ENCODE results near the gene SPATA21. TPM values are rescaled to one million over a fixed set of nuclear protein-coding genes. Genes with fewer than 3 reads are reported as not detected.

Gene SPATA21
- total RNA-seq, 4 donors from 2014 or later, result not detected

DNA sequence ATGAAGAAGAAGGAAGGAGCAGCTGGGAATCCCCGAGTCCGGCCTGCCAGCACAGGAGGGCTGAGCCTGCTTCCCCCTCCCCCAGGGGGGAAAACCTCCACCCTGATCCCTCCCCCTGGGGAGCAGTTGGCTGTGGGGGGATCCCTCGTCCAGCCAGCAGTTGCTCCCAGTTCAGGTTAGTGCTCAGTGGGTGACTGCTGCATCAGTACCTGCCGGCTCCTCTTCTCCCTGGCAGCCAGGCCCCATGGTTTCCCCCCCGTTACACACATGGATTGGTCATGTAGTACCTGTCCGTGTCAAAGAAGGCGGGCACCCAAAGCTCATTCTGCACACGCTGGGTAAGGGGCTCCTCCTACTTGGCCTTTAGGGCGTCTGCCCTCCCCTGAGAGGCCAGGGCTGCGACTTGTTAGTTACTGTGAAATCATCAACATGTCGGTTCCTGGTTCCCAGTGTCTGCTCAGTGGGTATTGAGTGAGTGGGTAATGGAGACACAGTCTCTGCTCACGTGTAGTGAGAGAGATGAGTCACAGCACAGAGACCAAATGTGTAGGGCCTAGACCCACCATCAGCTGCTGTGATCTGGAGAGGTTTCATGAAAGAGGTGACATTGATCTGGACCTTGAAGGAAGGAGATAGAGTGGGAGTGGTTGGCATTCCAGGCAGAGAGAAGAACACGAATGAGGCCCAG, 14.8 kb upstream of the SPATA21 start:
- Histone ChIP-seq H3K4me3 (no peak overlapping the region), H3K4me1 (no peaks in the 10 kb centered on the region), H3K9me3 (no peaks in the 10 kb centered on the region), H3K27me3 (no peaks in the 10 kb centered on the region), H3K36me3 (peaks cover 98% of the 10 kb centered on the region), H3K27ac (no peak overlapping the region)
- TF ChIP-seq POLR2A (IDR thresholded peaks at IDR 0.05), result no peak
- no peak for TF ChIP-seq POLR2AphosphoS5 (IDR thresholded peaks at IDR 0.05)
- TF ChIP-seq EP300 (IDR thresholded peaks at IDR 0.05), result no peak
- TF ChIP-seq, protein P1, sequence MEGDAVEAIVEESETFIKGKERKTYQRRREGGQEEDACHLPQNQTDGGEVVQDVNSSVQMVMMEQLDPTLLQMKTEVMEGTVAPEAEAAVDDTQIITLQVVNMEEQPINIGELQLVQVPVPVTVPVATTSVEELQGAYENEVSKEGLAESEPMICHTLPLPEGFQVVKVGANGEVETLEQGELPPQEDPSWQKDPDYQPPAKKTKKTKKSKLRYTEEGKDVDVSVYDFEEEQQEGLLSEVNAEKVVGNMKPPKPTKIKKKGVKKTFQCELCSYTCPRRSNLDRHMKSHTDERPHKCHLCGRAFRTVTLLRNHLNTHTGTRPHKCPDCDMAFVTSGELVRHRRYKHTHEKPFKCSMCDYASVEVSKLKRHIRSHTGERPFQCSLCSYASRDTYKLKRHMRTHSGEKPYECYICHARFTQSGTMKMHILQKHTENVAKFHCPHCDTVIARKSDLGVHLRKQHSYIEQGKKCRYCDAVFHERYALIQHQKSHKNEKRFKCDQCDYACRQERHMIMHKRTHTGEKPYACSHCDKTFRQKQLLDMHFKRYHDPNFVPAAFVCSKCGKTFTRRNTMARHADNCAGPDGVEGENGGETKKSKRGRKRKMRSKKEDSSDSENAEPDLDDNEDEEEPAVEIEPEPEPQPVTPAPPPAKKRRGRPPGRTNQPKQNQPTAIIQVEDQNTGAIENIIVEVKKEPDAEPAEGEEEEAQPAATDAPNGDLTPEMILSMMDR (IDR thresholded peaks at IDR 0.05), result no peak
- WGBS, result 74% methylated on average over 11 of the region's 13 CpGs
- no peak for DNase-seq (ENCODE audit: low spot score in 2 of 2)

DNA sequence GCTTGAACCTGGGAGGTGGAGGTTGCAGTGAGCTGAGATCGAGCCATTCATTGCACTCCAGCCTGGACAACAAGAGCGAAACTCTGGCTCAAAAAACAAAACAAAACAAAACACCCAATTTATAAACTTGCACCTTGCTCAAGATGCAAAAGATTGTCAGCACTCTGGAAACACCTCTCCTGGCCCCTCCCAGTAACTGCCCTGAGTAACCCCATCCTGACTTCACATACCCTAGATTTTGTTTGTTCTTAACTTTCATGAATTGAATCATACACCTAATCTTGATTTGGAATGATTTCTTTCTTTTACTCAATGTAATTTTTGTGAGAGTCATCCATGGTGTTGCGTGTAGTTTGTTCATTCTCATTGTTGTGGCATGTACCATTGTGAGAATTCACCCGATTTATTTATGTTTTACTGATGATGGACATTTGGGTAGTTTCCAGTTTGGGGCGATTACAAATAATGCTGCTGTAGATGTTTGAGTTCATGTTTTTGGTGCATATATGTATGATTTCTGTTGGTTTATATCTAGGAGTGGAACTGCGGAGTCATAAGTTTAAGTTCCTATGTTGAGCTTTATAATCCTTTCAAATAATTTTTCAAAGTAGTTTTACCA, 13.7 kb upstream of the SPATA21 start:
- Histone ChIP-seq H3K4me1 (no peaks in the 10 kb centered on the region), H3K27me3 (no peaks in the 10 kb centered on the region), H3K27ac (no peak overlapping the region), H3K9me3 (no peaks in the 10 kb centered on the region), H3K36me3 (peaks cover 93% of the 10 kb centered on the region), H3K4me3 (no peak overlapping the region)
- TF ChIP-seq POLR2A (IDR thresholded peaks at IDR 0.05), result no peak
- no peak for TF ChIP-seq POLR2AphosphoS5 (IDR thresholded peaks at IDR 0.05)
- TF ChIP-seq, protein P1 (IDR thresholded peaks at IDR 0.05), result no peak
- no peak for TF ChIP-seq EP300 (IDR thresholded peaks at IDR 0.05)
- DNase-seq (ENCODE audit: low spot score in 2 of 2), result no peak
- WGBS, result 82% methylated on average over 6 of the region's 6 CpGs

DNA sequence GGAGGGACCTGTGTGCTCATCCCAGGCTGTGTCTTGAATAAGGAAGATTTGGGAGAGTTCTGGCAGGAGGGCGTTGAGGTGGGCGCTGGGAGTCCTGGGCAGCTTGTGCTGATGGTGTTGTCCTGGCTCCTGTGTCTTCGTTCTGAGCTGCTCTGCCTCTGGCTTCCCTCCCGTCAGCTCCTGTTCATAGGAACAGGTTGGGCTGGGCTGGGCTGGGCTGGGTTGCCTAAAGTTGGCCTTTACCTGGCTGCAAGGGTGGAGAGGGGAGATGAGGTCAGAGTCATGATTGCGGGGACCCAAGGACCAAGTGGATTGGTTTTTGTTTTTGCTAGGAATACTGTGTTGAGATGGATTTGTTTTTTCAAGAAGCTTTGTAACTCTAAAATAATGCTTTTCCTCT, 12.4 kb upstream of the SPATA21 start:
- H3K4me1 ChIP-seq, result peaks cover 4% of the 10 kb centered on the region
- no peak overlapping the region for H3K27ac ChIP-seq
- TF ChIP-seq POLR2AphosphoS5 (IDR thresholded peaks at IDR 0.05), result no peak
- no peak for TF ChIP-seq POLR2A (IDR thresholded peaks at IDR 0.05)
- TF ChIP-seq, protein P1 (IDR thresholded peaks at IDR 0.05), result no peak
- no peak for TF ChIP-seq EP300 (IDR thresholded peaks at IDR 0.05)
- no peaks in the 10 kb centered on the region for H3K9me3 ChIP-seq
- H3K27me3 ChIP-seq, result no peaks in the 10 kb centered on the region
- DNase-seq (ENCODE audit: low spot score in 2 of 2), result no peak
- H3K36me3 ChIP-seq, result peaks cover 93% of the 10 kb centered on the region
- no peak overlapping the region for H3K4me3 ChIP-seq
- 62% methylated on average over 5 of the region's 5 CpGs for WGBS

DNA sequence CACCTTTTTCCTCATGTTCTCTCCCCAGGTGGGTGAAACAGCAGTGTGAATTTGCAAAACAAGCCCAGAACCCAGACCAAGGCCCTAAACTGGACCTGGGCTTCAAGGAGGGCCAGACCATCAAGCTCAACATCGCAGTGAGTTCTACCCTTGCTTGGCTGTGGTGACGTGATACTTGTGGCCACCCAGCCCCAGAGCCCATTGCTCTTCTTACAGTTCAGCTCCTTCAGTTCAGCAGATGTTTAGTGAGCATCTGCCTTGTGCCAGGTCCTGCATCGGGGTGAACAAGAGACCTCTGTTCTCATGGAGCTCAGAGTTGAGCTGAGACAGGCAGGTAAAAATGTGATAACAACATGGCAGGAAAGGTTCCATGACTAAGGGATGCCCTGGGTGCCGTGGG, 11.8 kb upstream of the SPATA21 start:
- H3K27ac ChIP-seq, result no peak overlapping the region
- H3K36me3 ChIP-seq, result peaks cover 93% of the 10 kb centered on the region
- TF ChIP-seq POLR2AphosphoS5 (IDR thresholded peaks at IDR 0.05) (no peak), EP300 (IDR thresholded peaks at IDR 0.05) (no peak), POLR2A (IDR thresholded peaks at IDR 0.05) (no peak)
- TF ChIP-seq, protein P1 (IDR thresholded peaks at IDR 0.05), result no peak
- no peaks in the 10 kb centered on the region for H3K9me3 ChIP-seq
- H3K27me3 ChIP-seq, result no peaks in the 10 kb centered on the region
- H3K4me1 ChIP-seq, result peaks cover 10% of the 10 kb centered on the region
- WGBS, result 98% methylated on average over 3 of the region's 4 CpGs
- no peak overlapping the region for H3K4me3 ChIP-seq
- no peak for DNase-seq (ENCODE audit: low spot score in 2 of 2)

DNA sequence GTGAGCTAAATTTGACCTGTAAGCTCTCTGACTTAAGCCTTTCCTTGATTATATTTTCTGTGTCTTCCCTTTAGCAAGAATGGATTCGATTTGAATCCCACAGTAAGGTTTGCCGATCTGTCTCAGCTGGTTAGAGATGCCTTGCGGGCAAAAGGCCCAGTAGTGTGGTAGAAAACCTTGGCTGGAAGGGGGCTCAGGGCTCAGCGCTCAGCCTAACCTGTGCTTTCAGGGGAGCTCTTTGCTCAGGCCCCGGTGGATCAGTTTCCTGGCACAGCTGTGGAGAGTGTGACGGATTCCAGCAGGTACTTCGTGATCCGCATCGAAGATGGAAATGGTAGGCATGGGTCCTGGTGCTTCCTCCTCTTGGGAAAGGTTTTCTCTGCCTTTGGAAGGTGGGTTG, 10.4 kb upstream of the SPATA21 start:
- Histone ChIP-seq H3K27me3 (no peaks in the 10 kb centered on the region), H3K36me3 (peaks cover 85% of the 10 kb centered on the region)
- 95% methylated on average over 9 of the region's 9 CpGs for WGBS

More for the DNA sequence above, 10.4 kb upstream of the SPATA21 start:
- Histone ChIP-seq H3K4me3 (no peak overlapping the region), H3K9me3 (no peaks in the 10 kb centered on the region), H3K4me1 (peaks cover 22% of the 10 kb centered on the region), H3K27ac (no peak overlapping the region)
- TF ChIP-seq EP300 (IDR thresholded peaks at IDR 0.05) (no peak), POLR2AphosphoS5 (IDR thresholded peaks at IDR 0.05) (no peak)
- TF ChIP-seq, protein P1 (IDR thresholded peaks at IDR 0.05), result no peak
- no peak for DNase-seq (ENCODE audit: low spot score in 2 of 2)

Measured in suprapubic skin (tissue), 4 donors.